CD14-positive monocyte (primary cell): ENCODE data around the gene GCK. TPM values are rescaled to one million over a fixed set of nuclear protein-coding genes. Genes with fewer than 3 reads are reported as not detected.
A peak's percentile ranks its signal among the peaks of the same experiment; 100 is the strongest.

Experiments
- DNase-seq, 3 donors: peaks; one replicate each; pipeline ENCODE4 v3.0.0-alpha.2; 2011 to 2022
- H2AFZ ChIP-seq: 2 replicates; pipeline ENCODE4 v1.6.0; 2012; ENCODE audit warnings: mild to moderate bottlenecking, low read depth, low read length, inconsistent platforms; ENCODE audit not compliant: insufficient read depth, poor library complexity, severe bottlenecking
- H3K27ac ChIP-seq, 2 donors: 1 replicate in 1 of 2; 2 replicates in 1 of 2; pipeline ENCODE4 v1.5.1; 2012 to 2013; ENCODE audit warnings: low read length in 2 of 2, control low read depth in 1 of 2, inconsistent platforms in 1 of 2, low read depth in 1 of 2, mild to moderate bottlenecking in 1 of 2
- H3K27me3 ChIP-seq, 2 donors: one replicate each; pipeline versions ENCODE4 v1.6.0 to v1.6.1; 2011 to 2013; ENCODE audit warnings: low read length in 2 of 2; ENCODE audit not compliant: control insufficient read depth in 2 of 2, insufficient read depth in 2 of 2
- H3K36me3 ChIP-seq, 2 donors: replicated peaks in 1 of 2; 1 replicate in 1 of 2; 2 replicates in 1 of 2; pipeline versions ENCODE4 v1.5.1 to v1.6.1; 2012 to 2013; ENCODE audit warnings: low read length in 2 of 2, control low read depth in 1 of 2, inconsistent platforms in 1 of 2, mild to moderate bottlenecking in 1 of 2; ENCODE audit not compliant: insufficient read depth in 2 of 2, control insufficient read depth in 1 of 2
- H3K4me1 ChIP-seq, 2 donors: 1 replicate in 1 of 2; 2 replicates in 1 of 2; pipeline versions ENCODE4 v1.5.1 to v1.6.1; 2012 to 2013; ENCODE audit warnings: low read length in 2 of 2, control low read depth in 1 of 2, inconsistent platforms in 1 of 2, mild to moderate bottlenecking in 1 of 2, moderate library complexity in 1 of 2; ENCODE audit not compliant: insufficient read depth in 2 of 2, control insufficient read depth in 1 of 2
- H3K4me2 ChIP-seq: replicated peaks from 2 replicates; pipeline ENCODE3; 2012; ENCODE audit warnings: low read length, moderate library complexity, mild to moderate bottlenecking; ENCODE audit not compliant: poor library complexity, severe bottlenecking; ENCODE audit errors: extremely low read depth
- H3K4me3 ChIP-seq, 3 experiments: fragments of 200-600 bp in 1 of 3; sonication (generic) in 1 of 3; replicated peaks in 1 of 3; 1 replicate in 2 of 3; 2 replicates in 1 of 3; pipeline ENCODE4 v1.5.1; 2011 to 2013; ENCODE audit warnings: low read length in 3 of 3, mild to moderate bottlenecking in 3 of 3, control low read depth in 2 of 3, low read depth in 2 of 3, inconsistent platforms in 1 of 3, moderate library complexity in 1 of 3
- H3K79me2 ChIP-seq: 2 replicates; pipeline ENCODE4 v1.6.0; 2012; ENCODE audit warnings: mild to moderate bottlenecking, control low read depth, inconsistent platforms, low read length, moderate library complexity; ENCODE audit not compliant: insufficient read depth
- H3K9ac ChIP-seq: 2 replicates; pipeline ENCODE4 v1.6.0; 2017; ENCODE audit warnings: low read length, mild to moderate bottlenecking; ENCODE audit not compliant: insufficient read depth, poor library complexity, severe bottlenecking
- H3K9me3 ChIP-seq, 2 donors: replicated peaks in 1 of 2; 1 replicate in 1 of 2; 2 replicates in 1 of 2; pipeline versions ENCODE4 v1.5.1 to v1.6.1; 2012 to 2013; ENCODE audit warnings: low read length in 2 of 2, control low read depth in 1 of 2; ENCODE audit not compliant: control insufficient read depth in 1 of 2, insufficient read depth in 1 of 2
- H4K20me1 ChIP-seq: 2 replicates; pipeline ENCODE4 v1.6.0; 2012; ENCODE audit warnings: mild to moderate bottlenecking, low read length, control low read depth, moderate library complexity; ENCODE audit not compliant: insufficient read depth
- H3K27ac Mint-ChIP-seq, 7 donors: one replicate each; pipeline ENCODE4 v1.8.0; 2020; ENCODE audit warnings: mild to moderate bottlenecking in 7 of 7, mixed read lengths in 7 of 7, moderate library complexity in 6 of 7, inconsistent platforms in 2 of 7
- H3K27me3 Mint-ChIP-seq, 3 donors: one replicate each; pipeline ENCODE4 v1.8.0; 2021 to 2022; ENCODE audit warnings: low read depth in 3 of 3, mild to moderate bottlenecking in 3 of 3, mixed read lengths in 3 of 3, moderate library complexity in 3 of 3, inconsistent platforms in 1 of 3
- H3K36me3 Mint-ChIP-seq, 2 donors: one replicate each; pipeline ENCODE4 v1.8.0; 2020; ENCODE audit warnings: mixed read lengths in 2 of 2, inconsistent platforms in 1 of 2, mild to moderate bottlenecking in 1 of 2
- H3K4me1 Mint-ChIP-seq: one replicate; pipeline ENCODE4 v1.8.0; 2020; ENCODE audit warnings: mild to moderate bottlenecking, mixed read lengths
- H3K4me3 Mint-ChIP-seq, 2 donors: one replicate each; pipeline ENCODE4 v1.8.0; 2020; ENCODE audit warnings: mild to moderate bottlenecking in 2 of 2, mixed read lengths in 2 of 2, moderate library complexity in 1 of 2
- H3K9me3 Mint-ChIP-seq, 7 donors: one replicate each; pipeline ENCODE4 v1.8.0; 2020 to 2022; ENCODE audit warnings: mixed read lengths in 7 of 7, mild to moderate bottlenecking in 6 of 7, moderate library complexity in 6 of 7, inconsistent platforms in 2 of 7
- WGBS: methylation state at CpG from one replicate; pipeline ENCODE4 v1.1.5; 2013; ENCODE audit warnings: missing lambda C conversion rate; ENCODE audit not compliant: insufficient coverage; 5-methylcytosine and 5-hydroxymethylcytosine counted together
- intact Hi-C, 2 donors: fragments of 100-400 bp; cut with micrococcal nuclease; formaldehyde crosslinking; loops; one replicate each; pipeline versions ENCODE4 v1.15.0 to v1.15.1; 2023
- polyA plus RNA-seq, 3 donors: library from polyadenylated mRNA; depleted of rRNA in 1 of 3; unstranded in 2 of 3; stranded (reverse) in 1 of 3; fragments of 300-500 nt in 2 of 3; fragments of >200 nt in 1 of 3; fragmentation: Illumina TruSeq in 2 of 3; gene quantifications; 1 replicate in 2 of 3; 2 replicates in 1 of 3; pipeline ENCODE4 v1.2.3, GENCODE V29; 2012 to 2021
- TF ChIP-seq, protein P1 (sequence below): fragments of 200-600 bp; IDR thresholded peaks from one replicate; pipeline ENCODE4 v1.8.0; 2022; ENCODE audit warnings: antibody characterized with exemption, mild to moderate bottlenecking

GCK gene
- polyA plus RNA-seq, 3 donors: not detected

DNA sequence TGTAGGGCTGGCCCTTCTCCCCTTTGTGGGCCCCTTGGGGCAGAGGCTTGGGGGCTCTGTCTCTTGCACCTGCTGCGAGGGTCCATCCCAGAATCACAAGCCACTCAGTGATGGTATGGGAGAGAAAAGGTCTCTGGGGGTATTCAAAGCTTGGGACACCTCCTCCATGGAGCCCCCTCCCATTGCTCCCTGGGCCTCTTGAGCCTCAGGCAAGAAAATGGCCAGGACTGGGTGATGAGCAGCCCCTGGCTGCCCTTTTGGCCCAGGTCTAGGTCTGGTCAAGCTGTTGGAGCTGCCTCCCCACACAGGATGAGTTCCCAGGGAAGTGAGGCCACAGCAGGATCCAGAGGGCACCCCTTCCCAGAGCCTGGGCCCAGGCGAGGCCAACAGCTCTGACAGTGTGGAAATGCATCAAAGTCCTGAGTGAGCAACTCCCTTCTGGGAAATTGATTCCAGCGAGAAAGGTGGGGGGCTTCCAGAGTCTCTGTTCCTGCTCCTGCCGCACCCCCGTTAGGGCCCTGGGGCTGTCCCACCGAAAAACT is 44.7 kb downstream of the GCK start:
- H3K27ac Mint-ChIP-seq: no peak overlapping the region
- H3K4me3 Mint-ChIP-seq: peak overlapping the region in 1 of 2 donors; percentile 81
- no peak for DNase-seq
- H3K9me3 ChIP-seq: peaks cover 0 to 3% of the 10 kb centered on the region in 2 donors
- H3K4me1 ChIP-seq: peaks cover 11 to 14% of the 10 kb centered on the region in 2 donors
- H3K27me3 Mint-ChIP-seq: peaks cover 23 to 46% (median 40%) of the 10 kb centered on the region in 3 donors
- H3K27ac ChIP-seq: no peak overlapping the region
- H3K9me3 Mint-ChIP-seq: peaks cover 0 to 9% (median 0%) of the 10 kb centered on the region in 7 donors
- no peak overlapping the region for H3K4me3 ChIP-seq
- intact Hi-C loops: no loop called here
- no peak overlapping the region for H2AFZ ChIP-seq
- TF ChIP-seq, protein P1, sequence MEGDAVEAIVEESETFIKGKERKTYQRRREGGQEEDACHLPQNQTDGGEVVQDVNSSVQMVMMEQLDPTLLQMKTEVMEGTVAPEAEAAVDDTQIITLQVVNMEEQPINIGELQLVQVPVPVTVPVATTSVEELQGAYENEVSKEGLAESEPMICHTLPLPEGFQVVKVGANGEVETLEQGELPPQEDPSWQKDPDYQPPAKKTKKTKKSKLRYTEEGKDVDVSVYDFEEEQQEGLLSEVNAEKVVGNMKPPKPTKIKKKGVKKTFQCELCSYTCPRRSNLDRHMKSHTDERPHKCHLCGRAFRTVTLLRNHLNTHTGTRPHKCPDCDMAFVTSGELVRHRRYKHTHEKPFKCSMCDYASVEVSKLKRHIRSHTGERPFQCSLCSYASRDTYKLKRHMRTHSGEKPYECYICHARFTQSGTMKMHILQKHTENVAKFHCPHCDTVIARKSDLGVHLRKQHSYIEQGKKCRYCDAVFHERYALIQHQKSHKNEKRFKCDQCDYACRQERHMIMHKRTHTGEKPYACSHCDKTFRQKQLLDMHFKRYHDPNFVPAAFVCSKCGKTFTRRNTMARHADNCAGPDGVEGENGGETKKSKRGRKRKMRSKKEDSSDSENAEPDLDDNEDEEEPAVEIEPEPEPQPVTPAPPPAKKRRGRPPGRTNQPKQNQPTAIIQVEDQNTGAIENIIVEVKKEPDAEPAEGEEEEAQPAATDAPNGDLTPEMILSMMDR: no peak
- H3K27me3 ChIP-seq: peaks cover 0 to 37% of the 10 kb centered on the region in 2 donors
- H3K36me3 ChIP-seq: no peaks in the 10 kb centered on the region
- H3K79me2 ChIP-seq: no peaks in the 10 kb centered on the region
- no peak overlapping the region for H3K9ac ChIP-seq
- H3K4me1 Mint-ChIP-seq: peaks cover 14% of the 10 kb centered on the region
- 82% methylated on average over 5 of the region's 6 CpGs for WGBS
- H3K4me2 ChIP-seq: no peak overlapping the region
- H3K36me3 Mint-ChIP-seq: no peaks in the 10 kb centered on the region
- no peaks in the 10 kb centered on the region for H4K20me1 ChIP-seq

DNA sequence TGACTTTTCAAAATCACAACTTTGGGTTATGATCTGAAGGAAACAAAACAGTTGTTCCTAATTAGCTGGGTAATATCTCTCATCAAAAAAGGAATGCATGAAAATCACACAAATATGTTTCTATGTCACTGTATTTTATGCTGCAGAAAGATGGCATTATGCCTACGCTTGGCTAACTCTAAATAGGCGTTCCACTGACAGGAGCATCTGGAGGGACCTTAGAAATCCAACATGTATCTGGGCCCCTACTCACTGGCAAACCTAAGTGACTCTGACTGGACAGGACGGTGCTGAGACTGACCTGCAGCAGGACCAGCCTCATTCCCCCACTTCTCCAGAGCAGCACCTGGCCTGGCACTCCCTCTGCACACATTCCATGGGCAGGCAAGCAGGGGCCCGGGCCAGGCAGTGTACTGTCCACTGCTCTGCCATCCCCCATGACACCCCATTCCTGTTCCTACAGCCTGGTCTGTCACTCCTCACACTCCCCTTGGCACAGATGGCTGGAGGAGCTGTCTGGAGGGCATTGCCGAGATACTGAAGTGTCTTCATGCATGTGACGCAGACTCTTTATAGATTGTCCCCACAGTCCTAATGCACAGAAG is 45.5 kb downstream of the GCK start:
- DNase-seq: no peak
- TF ChIP-seq, protein P1: no peak
- H3K4me2 ChIP-seq: no peak overlapping the region
- no peaks in the 10 kb centered on the region for H4K20me1 ChIP-seq
- Mint-ChIP-seq H3K27ac (no peak overlapping the region), H3K27me3 (peaks cover 23 to 46% (median 40%) of the 10 kb centered on the region in 3 donors), H3K4me3 (no peak overlapping the region), H3K9me3 (peaks cover 0 to 9% (median 0%) of the 10 kb centered on the region in 7 donors), H3K4me1 (peaks cover 14% of the 10 kb centered on the region), H3K36me3 (no peaks in the 10 kb centered on the region)
- H3K36me3 ChIP-seq: no peaks in the 10 kb centered on the region
- H3K9me3 ChIP-seq: peaks cover 0 to 3% of the 10 kb centered on the region in 2 donors
- 98% methylated on average over 5 of the region's 6 CpGs for WGBS
- H3K4me3 ChIP-seq: no peak overlapping the region
- intact Hi-C loops: no loop called here
- no peak overlapping the region for H3K27ac ChIP-seq
- peaks cover 0 to 37% of the 10 kb centered on the region in 2 donors for H3K27me3 ChIP-seq
- no peak overlapping the region for H3K9ac ChIP-seq
- H3K4me1 ChIP-seq: peaks cover 11 to 14% of the 10 kb centered on the region in 2 donors
- no peak overlapping the region for H2AFZ ChIP-seq
- H3K79me2 ChIP-seq: no peaks in the 10 kb centered on the region
